HCT116 (cell line): ENCODE data around the gene ALOXE3. TPM values are rescaled to one million over a fixed set of nuclear protein-coding genes. Genes with fewer than 3 reads are reported as not detected.

Experiments
- ATAC-seq: fragments of 200-7000 bp; cut with Tn5 transposase; 2 replicates; pipeline ENCODE4 v1.9.1; 2020; ENCODE audit warnings: mild to moderate bottlenecking, moderate library complexity
- BruUV-seq: library from RNA; stranded (reverse); fragments of 400-500 nt; replicated peaks from 2 replicates; lab custom pipeline; 2021; lab: Mats Ljungman, UMichigan
- CTCF ChIA-PET: fragments of 300-600 bp; sonication (Branson Sonifier 250); formaldehyde crosslinking; loops from one replicate; lab custom pipeline; 2021; ENCODE audit warnings: antibody characterized with exemption; lab: Charles Lee
- POLR2A ChIA-PET: fragments of 300-600, 350-600 bp; sonication (Branson Sonifier 250); formaldehyde crosslinking; loops from one replicate; lab custom pipeline; 2021; ENCODE audit warnings: antibody characterized with exemption; lab: Charles Lee
- RAD21 ChIA-PET, 2 experiments: fragments of 300-600 bp; sonication (Branson Sonifier 250); formaldehyde crosslinking; loops; one replicate each; lab custom pipeline; 2023; ENCODE audit warnings: low total read pairs in 2 of 2; ENCODE audit not compliant: uncharacterized antibody in 2 of 2, unreplicated experiment in 2 of 2, low non-redundant PET in 1 of 2; lab: Charles Lee
- DNase-seq: peaks from one replicate; pipeline ENCODE4 v3.0.0-alpha.2; 2010; ENCODE audit warnings: low read depth, low spot score
- H2AFZ ChIP-seq: fragments of 200-600 bp; shearing (Covaris generic), sonication (generic); 2 replicates; pipeline ENCODE4 v1.6.1; 2017; ENCODE audit warnings: low read depth, mixed run types, mixed read lengths, antibody characterized with exemption, low read length; ENCODE audit not compliant: poor library complexity, severe bottlenecking
- H3K27ac ChIP-seq: 2 replicates; pipeline ENCODE4 v1.5.1; 2012; ENCODE audit warnings: low read depth, low read length
- H3K27me3 ChIP-seq: fragments of 200-600 bp; sonication (generic); 2 replicates; pipeline ENCODE4 v1.6.1; 2016; ENCODE audit warnings: mixed run types, low read length, mixed read lengths; ENCODE audit not compliant: insufficient read depth
- H3K36me3 ChIP-seq, 2 experiments: fragments of 200-500 bp in 1 of 2; fragments of 200-600 bp in 1 of 2; sonication (Bioruptor generic) in 1 of 2; sonication (generic) in 1 of 2; 2 replicates each; pipeline versions ENCODE4 v1.5.1 to v1.6.1; 2014 to 2016; ENCODE audit warnings: low read length in 2 of 2, inconsistent platforms in 1 of 2, mixed read lengths in 1 of 2, mixed run types in 1 of 2; ENCODE audit not compliant: insufficient read depth in 2 of 2, control insufficient read depth in 1 of 2
- H3K4me1 ChIP-seq, 2 experiments: fragments of 200-600 bp in 1 of 2; sonication (generic) in 1 of 2; 2 replicates each; pipeline versions ENCODE4 v1.5.1 to v1.6.1; 2012 to 2017; ENCODE audit warnings: low read length in 2 of 2, inconsistent platforms in 1 of 2, mild to moderate bottlenecking in 1 of 2, mixed read lengths in 1 of 2, mixed run types in 1 of 2, moderate library complexity in 1 of 2; ENCODE audit not compliant: insufficient read depth in 2 of 2, control insufficient read depth in 1 of 2
- H3K4me2 ChIP-seq: fragments of 200-600 bp; sonication (generic); 2 replicates; pipeline ENCODE4 v1.6.1; 2017; ENCODE audit warnings: mixed run types, low read length, mixed read lengths
- H3K4me3 ChIP-seq, 2 experiments: fragments of 200-600 bp in 1 of 2; sonication (generic) in 1 of 2; replicated peaks in 1 of 2; 2 replicates each; pipeline ENCODE4 v1.5.1; 2011 to 2016; ENCODE audit warnings: low read length in 2 of 2, control low read depth in 1 of 2, low read depth in 1 of 2, mild to moderate bottlenecking in 1 of 2, mixed read lengths in 1 of 2, mixed run types in 1 of 2
- H3K79me2 ChIP-seq: fragments of 200-600 bp; sonication (generic); 2 replicates; pipeline ENCODE4 v1.6.1; 2017; ENCODE audit warnings: mild to moderate bottlenecking, mixed run types, low read length, moderate library complexity, mixed read lengths; ENCODE audit not compliant: insufficient read depth
- H3K9ac ChIP-seq: fragments of 200-600 bp; sonication (generic); 2 replicates; pipeline ENCODE4 v1.6.1; 2016; ENCODE audit warnings: low read length, mixed read lengths
- H3K9me2 ChIP-seq: fragments of 200-600 bp; sonication (generic), shearing (Covaris generic); 2 replicates; pipeline ENCODE4 v1.6.1; 2017; ENCODE audit warnings: mixed run types, mild to moderate bottlenecking, moderate library complexity; ENCODE audit not compliant: insufficient read depth
- H3K9me3 ChIP-seq, 2 experiments: fragments of 200-500 bp in 1 of 2; fragments of 200-600 bp in 1 of 2; sonication (Bioruptor generic) in 1 of 2; sonication (generic) in 1 of 2; 2 replicates each; pipeline ENCODE4 v1.6.1; 2014 to 2017; ENCODE audit warnings: low read length in 2 of 2, mixed read lengths in 2 of 2, inconsistent platforms in 1 of 2, low read depth in 1 of 2, mild to moderate bottlenecking in 1 of 2, mixed run types in 1 of 2, moderate library complexity in 1 of 2; ENCODE audit not compliant: control insufficient read depth in 1 of 2, insufficient read depth in 1 of 2
- H4K20me1 ChIP-seq: fragments of 200-600 bp; sonication (generic), shearing (Covaris generic); 2 replicates; pipeline ENCODE4 v1.6.1; 2017; ENCODE audit warnings: mixed run types, mild to moderate bottlenecking, moderate library complexity; ENCODE audit not compliant: insufficient read depth
- ATF3 ChIP-seq: IDR thresholded peaks from 2 replicates; pipeline ENCODE4 v1.6.1; 2012
- CBX3 ChIP-seq: IDR thresholded peaks from 2 replicates; pipeline ENCODE4 v1.6.1; 2012; ENCODE audit warnings: low read depth
- CTCF ChIP-seq, 3 experiments: fragments of 200-600 bp in 1 of 3; sonication (generic) in 1 of 3; IDR thresholded peaks in 2 of 3; conservative IDR thresholded peaks in 1 of 3; 2 replicates each; pipeline ENCODE4 v1.5.1; 2012 to 2017; ENCODE audit warnings: low read depth in 2 of 3, low read length in 2 of 3, antibody characterized with exemption in 1 of 3, borderline replicate concordance in 1 of 3, control low read depth in 1 of 3, mild to moderate bottlenecking in 1 of 3, mixed read lengths in 1 of 3, mixed run types in 1 of 3, moderate library complexity in 1 of 3; ENCODE audit not compliant: insufficient read depth in 1 of 3
- EGR1 ChIP-seq: IDR thresholded peaks from 2 replicates; pipeline ENCODE4 v1.6.1; 2012; ENCODE audit warnings: low read depth
- ELF1 ChIP-seq: IDR thresholded peaks from 2 replicates; pipeline ENCODE4 v1.6.1; 2012; ENCODE audit warnings: low read depth, borderline replicate concordance
- EZH2 ChIP-seq: fragments of 200-600 bp; sonication (generic); IDR thresholded peaks from 2 replicates; pipeline ENCODE4 v1.6.1; 2017; ENCODE audit warnings: antibody characterized with exemption, mixed run types
- EZH2phosphoT487 ChIP-seq: fragments of 200-600 bp; IDR thresholded peaks from 2 replicates; pipeline ENCODE4 v1.6.1; 2018; ENCODE audit warnings: antibody characterized with exemption, borderline replicate concordance
- FOSL1 ChIP-seq: IDR thresholded peaks from 2 replicates; pipeline ENCODE4 v1.6.1; 2012; ENCODE audit warnings: low read depth
- MAX ChIP-seq: IDR thresholded peaks from 2 replicates; pipeline ENCODE4 v1.6.1; 2012
- POLR2A ChIP-seq: IDR thresholded peaks from 2 replicates; pipeline ENCODE4 v1.7.0; 2011; ENCODE audit warnings: borderline replicate concordance; ENCODE audit not compliant: insufficient read depth, insufficient read length; ENCODE audit errors: extremely low read depth
- POLR2AphosphoS5 ChIP-seq: IDR thresholded peaks from 2 replicates; pipeline ENCODE4 v1.6.1; 2011; ENCODE audit warnings: mild to moderate bottlenecking, low read depth, low read length, moderate library complexity
- RAD21 ChIP-seq: IDR thresholded peaks from 2 replicates; pipeline ENCODE4 v1.6.1; 2012; ENCODE audit warnings: low read depth, mild to moderate bottlenecking
- REST ChIP-seq: IDR thresholded peaks from 2 replicates; pipeline ENCODE4 v1.6.1; 2012; ENCODE audit warnings: low read depth
- SIN3A ChIP-seq: IDR thresholded peaks from 2 replicates; pipeline ENCODE4 v1.6.1; 2012; ENCODE audit warnings: low read depth
- SP1 ChIP-seq: IDR thresholded peaks from 2 replicates; pipeline ENCODE4 v1.6.1; 2012; ENCODE audit warnings: low read depth
- TCF7L2 ChIP-seq: IDR thresholded peaks from 2 replicates; pipeline ENCODE4 v1.7.0; 2011; ENCODE audit warnings: borderline replicate concordance, inconsistent platforms; ENCODE audit not compliant: insufficient read depth, insufficient read length; ENCODE audit errors: extremely low read depth
- YY1 ChIP-seq: IDR thresholded peaks from 2 replicates; pipeline ENCODE4 v1.6.1; 2011; ENCODE audit warnings: low read length, low read depth, moderate library complexity, mild to moderate bottlenecking; ENCODE audit not compliant: insufficient replicate concordance; ENCODE audit errors: extremely low read depth
- ZBTB33 ChIP-seq: IDR thresholded peaks from 2 replicates; pipeline ENCODE4 v1.6.1; 2011; ENCODE audit warnings: mild to moderate bottlenecking, low read length, moderate library complexity; ENCODE audit not compliant: insufficient replicate concordance; ENCODE audit errors: extremely low read depth
- ZFX ChIP-seq: fragments of 450-650 bp; IDR thresholded peaks from 2 replicates; pipeline ENCODE4 v1.6.1; 2017
- intact Hi-C: fragments of 100-400 bp; cut with micrococcal nuclease; formaldehyde crosslinking; loops from 2 replicates; pipeline ENCODE4 v1.10.0; 2022
- total RNA-seq: library from RNA; stranded (reverse); gene quantifications from one replicate; pipeline ENCODE4 v1.2.1, GENCODE V29; 2021; ENCODE audit not compliant: unreplicated experiment

Gene ALOXE3
- total RNA-seq, 1 experiment from 2014 or later = 3.5 TPM

- no peak overlapping the region for H3K4me3 ChIP-seq
- H2AFZ ChIP-seq = no peak overlapping the region
- no peaks in the 10 kb centered on the region for H3K9me2 ChIP-seq
- no peak overlapping the region for H3K27ac ChIP-seq
- H4K20me1 ChIP-seq = 0 out of 2 replicates have a peak, but pooled peaks cover 6% of the 10 kb centered on the region
- no peak for TF ChIP-seq ZFX
- no peak for TF ChIP-seq EGR1
- no peak for TF ChIP-seq POLR2AphosphoS5
- TF ChIP-seq FOSL1 = no peak
- no peak for TF ChIP-seq EZH2phosphoT487
- no peak for TF ChIP-seq EZH2
- no peak for TF ChIP-seq ZBTB33
- no peak for TF ChIP-seq YY1
- no peak for TF ChIP-seq REST
- no peak for TF ChIP-seq MAX
- no peak for TF ChIP-seq CTCF (IDR thresholded peaks at IDR 0.05 in 2 of 3, conservative IDR thresholded peaks at IDR 0.05 in 1 of 3; ENCODE audit: borderline replicate concordance in 1 of 3, insufficient read depth in 1 of 3, low read depth in 2 of 3, low read length in 2 of 3)
- no peak for TF ChIP-seq RAD21
- TF ChIP-seq CBX3 = no peak
- TF ChIP-seq POLR2A = no peak
- TF ChIP-seq SIN3A = no peak
- TF ChIP-seq ELF1 = no peak
- no peak for TF ChIP-seq ATF3
- TF ChIP-seq SP1 = no peak
- TF ChIP-seq TCF7L2 = no peak
- no peaks in the 10 kb centered on the region for H3K9me3 ChIP-seq
- H3K9ac ChIP-seq = no peak overlapping the region
- no peak overlapping the region for H3K4me2 ChIP-seq
- no TSS peak for BruUV-seq
- H3K36me3 ChIP-seq = peaks cover 24 to 53% of the 10 kb centered on the region in 2 experiments
- ChIA-PET POLR2A (no interaction called here), RAD21 (no interaction called here), CTCF (interaction anchor here (1.6 kb wide), 1 partner anchor 9 kb away, joined by 4 read pairs; no protein-coding TSS in a partner anchor)
- peaks cover 15 to 36% of the 10 kb centered on the region in 2 experiments for H3K4me1 ChIP-seq
- no peaks in the 10 kb centered on the region for H3K79me2 ChIP-seq
- DNase-seq (no peak), ATAC-seq (no peak)
- intact Hi-C loops = no loop called here
- no peaks in the 10 kb centered on the region for H3K27me3 ChIP-seq
Measured at GRCh38 chr17:8142158-8142886, 24.0 kb upstream of the ALOXE3 start.
